K562 (cell line): ENCODE data around the gene GJA1. TPM values are rescaled to one million over a fixed set of nuclear protein-coding genes. Genes with fewer than 3 reads are reported as not detected.

Experiments
- ATAC-seq: fragments of 200-7000 bp; cut with Tn5 transposase; 3 replicates; pipeline ENCODE4 v1.9.1; 2020; ENCODE audit warnings: moderate library complexity
- BruUV-seq: library from RNA; stranded (reverse); fragments of 400-500 nt; replicated peaks from 2 replicates; lab custom pipeline; 2021; lab: Mats Ljungman, UMichigan
- CTCF ChIA-PET: fragments of 300-600 bp; formaldehyde crosslinking; extraction: SDS; loops from one replicate; lab custom pipeline; 2021; ENCODE audit warnings: low intra/inter-chr PET ratio; lab: Yijun Ruan, JAX
- POLR2A ChIA-PET: fragments of 300-600, 350-650 bp; sonication (Branson Sonifier 250); formaldehyde crosslinking; extraction: SDS; loops from one replicate; lab custom pipeline; 2021; ENCODE audit warnings: antibody characterized with exemption, inconsistent platforms; lab: Yijun Ruan, JAX
- DNase-seq, 4 experiments: peaks; one replicate each; pipeline versions ENCODE4 v3.0.0 to v3.0.0-alpha.2; 2011 to 2018; ENCODE audit warnings: low spot score in 3 of 4, mixed read lengths in 3 of 4; ENCODE audit errors: extremely low read depth in 1 of 4
- FAIRE-seq: peaks from 2 replicates; lab custom pipeline; 2011; peaks lifted over from hg19 to GRCh38; lab: Jason Lieb, UNC
- H2AFZ ChIP-seq: 2 replicates; pipeline ENCODE4 v1.6.0; 2011; ENCODE audit warnings: low read depth, low read length, control low read depth, inconsistent platforms
- H3K27ac ChIP-seq: fragments of 200-600 bp; 3 replicates; pipeline ENCODE4 v1.8.0; 2011; ENCODE audit warnings: low read depth, mild to moderate bottlenecking, control low read depth, inconsistent platforms, low read length, moderate library complexity, mixed read lengths; ENCODE audit errors: extremely low read depth
- H3K27me3 ChIP-seq, 2 experiments: fragments of 300-600 bp in 1 of 2; 2 replicates in 1 of 2; 3 replicates in 1 of 2; pipeline versions ENCODE4 v1.6.0 to v1.8.0; 2011; ENCODE audit warnings: inconsistent platforms in 2 of 2, low read length in 2 of 2, mild to moderate bottlenecking in 1 of 2, mixed read lengths in 1 of 2, moderate library complexity in 1 of 2; ENCODE audit not compliant: control insufficient read depth in 2 of 2, insufficient read depth in 2 of 2
- H3K36me3 ChIP-seq: fragments of 300-600 bp; 3 replicates; pipeline ENCODE4 v1.8.0; 2011; ENCODE audit warnings: mild to moderate bottlenecking, low read length, inconsistent platforms; ENCODE audit not compliant: control insufficient read depth, insufficient read depth
- H3K4me1 ChIP-seq, 2 experiments: fragments of 200-600 bp in 1 of 2; replicated peaks in 1 of 2; 2 replicates in 1 of 2; 3 replicates in 1 of 2; pipeline versions ENCODE4 v1.5.1 to v1.8.0; 2011; ENCODE audit warnings: inconsistent platforms in 2 of 2, low read length in 2 of 2, mild to moderate bottlenecking in 1 of 2, mixed read lengths in 1 of 2, moderate library complexity in 1 of 2; ENCODE audit not compliant: control insufficient read depth in 2 of 2, insufficient read depth in 2 of 2
- H3K4me2 ChIP-seq: 2 replicates; pipeline ENCODE4 v1.6.1; 2011; ENCODE audit warnings: low read length, control low read depth, inconsistent platforms, mixed read lengths; ENCODE audit not compliant: insufficient read depth
- H3K4me3 ChIP-seq: fragments of 200-600 bp; sonication (generic), shearing (Covaris generic); 2 replicates; pipeline ENCODE4 v1.5.1; 2016; ENCODE audit warnings: control low read depth, inconsistent platforms
- H3K79me2 ChIP-seq: fragments of 200-600 bp; 3 replicates; pipeline ENCODE4 v1.8.0; 2011; ENCODE audit warnings: low read length, inconsistent platforms; ENCODE audit not compliant: control insufficient read depth, insufficient read depth
- H3K9ac ChIP-seq, 2 experiments: 2 replicates each; pipeline versions ENCODE4 v1.6.0 to v1.6.1; 2011; ENCODE audit warnings: low read depth in 2 of 2, low read length in 2 of 2, control low read depth in 1 of 2, inconsistent platforms in 1 of 2, mild to moderate bottlenecking in 1 of 2, mixed read lengths in 1 of 2; ENCODE audit not compliant: insufficient read depth in 1 of 2
- H3K9me1 ChIP-seq: one replicate; pipeline ENCODE4 v1.6.0; 2011; ENCODE audit warnings: inconsistent platforms, mild to moderate bottlenecking, low read length, moderate library complexity; ENCODE audit not compliant: control insufficient read depth, insufficient read depth
- H3K9me3 ChIP-seq: replicated peaks from 2 replicates; pipeline ENCODE4 v1.5.1; 2011; ENCODE audit warnings: low read depth, low read length, inconsistent platforms; ENCODE audit not compliant: control insufficient read depth, insufficient read depth
- H4K20me1 ChIP-seq: replicated peaks from 2 replicates; pipeline ENCODE4 v1.6.1; 2011; ENCODE audit warnings: low read length, inconsistent platforms, mixed read lengths; ENCODE audit not compliant: control insufficient read depth, insufficient read depth
- AFF1 ChIP-seq, 2 experiments: fragments of 450-650 bp; IDR thresholded peaks; 2 replicates each; pipeline ENCODE4 v1.6.1; 2018; ENCODE audit warnings: mild to moderate bottlenecking in 2 of 2, low read depth in 1 of 2; ENCODE audit not compliant: partially characterized antibody in 2 of 2
- ARID1B ChIP-seq: fragments of 450-650 bp; IDR thresholded peaks from 2 replicates; pipeline ENCODE4 v1.6.1; 2016; ENCODE audit warnings: antibody characterized with exemption, mild to moderate bottlenecking, inconsistent platforms
- ETV1 ChIP-seq: fragments of 450-650 bp; conservative IDR thresholded peaks from 2 replicates; pipeline ENCODE4 v1.6.1; 2016; ENCODE audit warnings: missing genetic modification characterization, control low read depth, low read depth, missing compliant biosample characterization
- FOXO4 ChIP-seq: fragments of 450-650 bp; formaldehyde crosslinking; IDR thresholded peaks from 2 replicates; pipeline ENCODE4 v1.4.0; 2020; ENCODE audit warnings: mild to moderate bottlenecking, moderate library complexity
- HBP1 ChIP-seq: fragments of 450-650 bp; formaldehyde crosslinking; IDR thresholded peaks from 2 replicates; pipeline ENCODE4 v1.4.0; 2022; ENCODE audit warnings: missing genetic modification characterization
- NFYB ChIP-seq: IDR thresholded peaks from 2 replicates; pipeline ENCODE4 v1.6.1; 2011; ENCODE audit warnings: mild to moderate bottlenecking, moderate library complexity; ENCODE audit not compliant: insufficient read length; ENCODE audit errors: extremely low read depth
- POLR3A ChIP-seq: IDR thresholded peaks from 2 replicates; pipeline ENCODE4 v1.6.1; 2011; ENCODE audit warnings: borderline replicate concordance, mild to moderate bottlenecking, moderate library complexity; ENCODE audit not compliant: insufficient read length, insufficient read depth; ENCODE audit errors: extremely low read depth
- TAF7 ChIP-seq: fragments of 450-650 bp; IDR thresholded peaks from 2 replicates; pipeline ENCODE4 v1.6.1; 2016; ENCODE audit warnings: missing genetic modification characterization, missing compliant biosample characterization
- ZNF518B ChIP-seq: fragments of 250-450 bp; sonication (Bioruptor Pico); IDR thresholded peaks from 2 replicates; pipeline ENCODE4 v1.5.0; 2021; ENCODE audit warnings: mild to moderate bottlenecking, moderate library complexity
- ZSCAN32 ChIP-seq: fragments of 450-650 bp; formaldehyde crosslinking; IDR thresholded peaks from 2 replicates; pipeline ENCODE4 v1.4.0; 2020; ENCODE audit warnings: mild to moderate bottlenecking, moderate library complexity
- WGBS: fragments of 100-300 bp; shearing (Covaris generic); methylation state at CpG from one replicate; pipeline ENCODE4 v1.1.6; 2016; ENCODE audit warnings: low coverage, mixed read lengths; ENCODE audit not compliant: insufficient coverage; ENCODE audit errors: missing lambda C conversion rate; 5-methylcytosine and 5-hydroxymethylcytosine counted together
- in situ Hi-C: fragments of 300-500 bp; cut with MboI; formaldehyde crosslinking; loops from 4 replicates; pipeline ENCODE4 v1.15.0; 2018; ENCODE audit warnings: inconsistent platforms, mixed read lengths
- intact Hi-C: fragments of 100-400 bp; cut with micrococcal nuclease; formaldehyde crosslinking; loops from 2 replicates; pipeline ENCODE4 v1.14.2; 2022
- polyA plus RNA-seq, 8 experiments: library from polyadenylated mRNA; depleted of rRNA in 4 of 8; stranded (reverse) in 5 of 8; unstranded in 3 of 8; fragments of >200 nt; fragmentation: Nextera tagmentation in 2 of 8; fragmentation: Illumina TruSeq in 1 of 8; extraction: Ambion mirVana in 2 of 8; extraction: Trizol in 1 of 8; gene quantifications; 2 replicates each; pipeline versions ENCODE4 v1.2.1 to v1.2.3, GENCODE V29; 2011 to 2014; ENCODE audit warnings: inconsistent platforms in 1 of 8, missing spikeins in 1 of 8
- total RNA-seq, 7 experiments: library from RNA; depleted of rRNA in 6 of 7; stranded (reverse); fragments of >200 nt in 6 of 7; fragmentation: Illumina TruSeq in 2 of 7; extraction: Trizol in 2 of 7; gene quantifications; 2 replicates each; pipeline versions ENCODE4 v1.2.1 to v1.2.3, GENCODE V29; 2011 to 2021; ENCODE audit warnings: low replicate concordance in 1 of 7

The GJA1 gene
- total and polyA plus RNA-seq, 9 of the 15 experiments (the other 6 are each of a cell fraction or from before 2014, with no cell fraction given): 0.04 to 0.58 (median 0.06) TPM; not detected in 4

- no peak for TF ChIP-seq HBP1 (CRISPR knock-in tag)
- TF ChIP-seq TAF7 (tag): no peak
- no peak for TF ChIP-seq ETV1 (tag)
- no peak for TF ChIP-seq ARID1B
Observed at GRCh38 chr6:121413879-121414278, 21.6 kb upstream of the GJA1 start (continued).

- Histone ChIP-seq H3K4me2 (no peak overlapping the region), H2AFZ (no peak overlapping the region), H4K20me1 (no peaks in the 10 kb centered on the region), H3K9ac (no peak overlapping the region), H3K36me3 (no peaks in the 10 kb centered on the region), H3K4me1 (no peaks in the 10 kb centered on the region), H3K27ac (no peak overlapping the region), H3K9me3 (no peaks in the 10 kb centered on the region), H3K4me3 (no peak overlapping the region), H3K9me1 (no peaks in the 10 kb centered on the region), H3K27me3 (no peaks in the 10 kb centered on the region), H3K79me2 (no peaks in the 10 kb centered on the region)
- no TSS peak for BruUV-seq
- in situ Hi-C loops: no loop called here
- DNase-seq (no peak), FAIRE-seq (no peak), ATAC-seq (no peak)
- CTCF ChIA-PET: no interaction called here
- 0% methylated on average over 3 of the region's 4 CpGs for WGBS
- POLR2A ChIA-PET: no interaction called here
- intact Hi-C loops: no loop called here
- no peak for TF ChIP-seq POLR3A
- TF ChIP-seq FOXO4 (CRISPR knock-in tag): no peak
- TF ChIP-seq AFF1 (IDR thresholded peaks at IDR 0.05; ENCODE audit: low read depth in 1 of 2, partially characterized antibody in 2 of 2): no peak
- no peak for TF ChIP-seq NFYB
- TF ChIP-seq ZNF518B (CRISPR knock-in tag): no peak
- TF ChIP-seq ZSCAN32 (CRISPR knock-in tag): no peak
Observed at GRCh38 chr6:121418346-121418745, 17.1 kb upstream of the GJA1 start.
